Subcutaneous abdominal adipose tissue (tissue), 5 donors: ENCODE data around the gene ABCG1.
"Not testable (repeated sequence)": the region's sequence is repeated elsewhere in the genome, so short reads cannot be mapped to it uniquely, and the experiment has no call there.

Source experiments
- H3K27ac ChIP-seq: one replicate; pipeline ENCODE4 v1.7.0; 2013; ENCODE audit warnings: low read depth, mild to moderate bottlenecking, inconsistent platforms, low read length, moderate library complexity
- H3K27me3 ChIP-seq, 5 donors: one replicate each; pipeline ENCODE4 v1.7.0; 2013; ENCODE audit warnings: low read length in 5 of 5, inconsistent platforms in 1 of 5; ENCODE audit not compliant: control insufficient read depth in 5 of 5, insufficient read depth in 4 of 5
- H3K36me3 ChIP-seq, 5 donors: one replicate each; pipeline ENCODE4 v1.7.0; 2013; ENCODE audit warnings: low read length in 5 of 5; ENCODE audit not compliant: control insufficient read depth in 5 of 5, insufficient read depth in 5 of 5
- H3K4me1 ChIP-seq, 5 donors: one replicate each; pipeline ENCODE4 v1.7.0; 2013; ENCODE audit warnings: low read length in 5 of 5, mild to moderate bottlenecking in 3 of 5, moderate library complexity in 1 of 5; ENCODE audit not compliant: control insufficient read depth in 5 of 5, insufficient read depth in 5 of 5
- H3K4me3 ChIP-seq, 5 donors: one replicate each; pipeline ENCODE4 v1.7.0; 2013; ENCODE audit warnings: low read length in 5 of 5, low read depth in 1 of 5
- H3K9ac ChIP-seq, 5 donors: one replicate each; pipeline ENCODE4 v1.7.0; 2013; ENCODE audit warnings: low read length in 5 of 5, mild to moderate bottlenecking in 4 of 5, moderate library complexity in 3 of 5
- H3K9me3 ChIP-seq, 5 donors: one replicate each; pipeline ENCODE4 v1.7.0; 2013; ENCODE audit warnings: low read length in 5 of 5; ENCODE audit not compliant: control insufficient read depth in 5 of 5
- donor health status: healthy.
- donor health status: healthy.
- donor health status: healthy.
- donor health status: healthy.
- donor health status: healthy.

Gene ABCG1

GRCh38 chr21:42218836-42219605, at the start of gene ABCG1:
ABCG1 (plus strand) TSS chr21:42219140; CDS start chr21:42219263, 123 bp downstream.
- Histone ChIP-seq H3K36me3 (peaks cover 0 to 2% (median 0%) of the 10 kb centered on the region in 5 donors), H3K4me3 (peak within 1 kb of the TSS; percentile 66 to 86 (median 76)), H3K9me3 (no peaks in the 10 kb centered on the region), H3K4me1 (peaks cover 1 to 37% (median 24%) of the 10 kb centered on the region in 5 donors), H3K27ac (peak within 1 kb of the TSS; percentile 83), H3K27me3 (peaks cover 0 to 12% (median 4%) of the 10 kb centered on the region in 5 donors), H3K9ac (peak within 1 kb of the TSS; percentile 2 to 63 (median 49))

DNA sequence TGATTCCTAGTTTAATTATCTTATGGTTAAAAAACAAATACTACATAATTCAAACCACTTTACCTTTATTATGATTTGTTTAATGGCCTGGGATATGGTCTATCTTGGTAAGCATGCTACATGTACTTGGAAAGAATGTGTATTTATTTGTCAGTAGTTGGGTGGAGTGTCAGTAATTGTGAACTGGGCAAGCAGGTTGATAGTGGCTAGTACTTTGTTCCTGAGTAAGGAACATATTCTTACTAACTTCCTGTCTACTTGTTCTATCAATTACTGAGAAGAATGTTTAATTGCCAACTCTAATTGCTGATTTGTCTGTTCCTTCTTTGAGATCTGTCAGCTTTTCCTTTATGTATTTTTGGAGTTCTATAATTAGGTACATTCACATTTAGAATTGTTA, 49.2 kb upstream of the ABCG1 start:
- no peaks in the 10 kb centered on the region for H3K27me3 ChIP-seq
- no peak overlapping the region for H3K27ac ChIP-seq
- H3K9ac ChIP-seq: no peak overlapping the region
- no peaks in the 10 kb centered on the region for H3K36me3 ChIP-seq
- no peaks in the 10 kb centered on the region for H3K9me3 ChIP-seq
- no peak overlapping the region for H3K4me3 ChIP-seq
- H3K4me1 ChIP-seq: peaks cover 0 to 13% (median 1%) of the 10 kb centered on the region in 5 donors

DNA sequence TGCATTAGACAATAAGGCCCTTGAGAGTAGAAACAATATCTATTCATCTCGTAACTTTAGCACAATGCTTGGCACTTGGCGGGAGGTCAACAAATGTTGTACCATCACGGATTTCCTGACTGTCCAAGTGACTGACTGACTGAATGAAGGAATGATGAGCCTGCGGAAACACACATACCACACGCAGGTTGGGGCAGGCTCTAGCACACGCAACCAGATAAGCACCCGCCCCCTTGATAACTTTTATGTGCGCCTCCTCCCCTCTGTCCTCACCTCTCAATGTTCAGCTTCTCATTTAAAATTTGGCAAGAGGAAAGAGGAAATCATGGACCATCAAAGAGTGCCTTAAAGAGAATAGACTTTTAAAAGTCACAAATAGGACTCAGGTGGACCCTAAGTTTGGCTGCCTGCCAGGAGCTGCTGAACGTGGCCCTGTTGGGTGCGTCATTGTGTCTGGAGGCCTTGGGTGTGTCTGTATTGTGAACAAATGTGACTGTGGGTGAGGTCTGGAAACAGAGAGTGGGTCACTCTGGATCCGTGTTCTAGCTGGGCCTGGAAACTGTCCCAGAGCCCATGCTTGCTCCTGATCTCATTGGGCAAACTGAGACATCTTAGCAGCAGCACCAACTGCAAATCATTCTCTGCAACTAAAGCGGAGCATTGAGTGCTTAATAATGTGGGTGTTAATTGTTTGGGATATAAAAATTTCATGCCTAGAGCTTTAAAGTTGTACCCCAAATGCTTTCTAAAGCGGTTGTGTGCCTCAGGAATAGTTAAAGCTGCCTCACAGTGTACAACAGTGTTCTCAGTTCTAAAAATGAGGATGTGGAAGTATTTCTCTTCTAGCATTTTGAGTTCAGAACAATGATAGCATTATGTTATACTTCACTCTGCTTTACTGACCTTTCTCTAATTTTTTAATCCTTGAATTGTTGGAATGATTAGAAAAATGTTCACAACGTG, 47.6 kb upstream of the ABCG1 start:
- H3K9me3 ChIP-seq: no peaks in the 10 kb centered on the region
- no peaks in the 10 kb centered on the region for H3K27me3 ChIP-seq
- peaks cover 0 to 12% (median 2%) of the 10 kb centered on the region in 5 donors for H3K4me1 ChIP-seq
- peak overlapping the region; percentile 57 for H3K27ac ChIP-seq
- H3K36me3 ChIP-seq: no peaks in the 10 kb centered on the region
- no peak overlapping the region for H3K4me3 ChIP-seq
- H3K9ac ChIP-seq: no peak overlapping the region

- Histone ChIP-seq H3K36me3 (no peaks in the 10 kb centered on the region), H3K4me3 (no peak overlapping the region), H3K9me3 (no peaks in the 10 kb centered on the region), H3K4me1 (peaks cover 0 to 12% (median 2%) of the 10 kb centered on the region in 5 donors), H3K9ac (no peak overlapping the region), H3K27me3 (no peaks in the 10 kb centered on the region), H3K27ac (no peak overlapping the region)
Measured at GRCh38 chr21:42172596-42173483, 46.1 kb upstream of the ABCG1 start.

- no peaks in the 10 kb centered on the region for H3K36me3 ChIP-seq
- H3K4me1 ChIP-seq: peaks cover 0 to 12% (median 2%) of the 10 kb centered on the region in 5 donors
- H3K27ac ChIP-seq: no peak overlapping the region
- no peaks in the 10 kb centered on the region for H3K9me3 ChIP-seq
- H3K27me3 ChIP-seq: no peaks in the 10 kb centered on the region
- H3K9ac ChIP-seq: no peak overlapping the region
- H3K4me3 ChIP-seq: no peak overlapping the region
Measured at GRCh38 chr21:42174173-42174572, 44.8 kb upstream of the ABCG1 start.

DNA sequence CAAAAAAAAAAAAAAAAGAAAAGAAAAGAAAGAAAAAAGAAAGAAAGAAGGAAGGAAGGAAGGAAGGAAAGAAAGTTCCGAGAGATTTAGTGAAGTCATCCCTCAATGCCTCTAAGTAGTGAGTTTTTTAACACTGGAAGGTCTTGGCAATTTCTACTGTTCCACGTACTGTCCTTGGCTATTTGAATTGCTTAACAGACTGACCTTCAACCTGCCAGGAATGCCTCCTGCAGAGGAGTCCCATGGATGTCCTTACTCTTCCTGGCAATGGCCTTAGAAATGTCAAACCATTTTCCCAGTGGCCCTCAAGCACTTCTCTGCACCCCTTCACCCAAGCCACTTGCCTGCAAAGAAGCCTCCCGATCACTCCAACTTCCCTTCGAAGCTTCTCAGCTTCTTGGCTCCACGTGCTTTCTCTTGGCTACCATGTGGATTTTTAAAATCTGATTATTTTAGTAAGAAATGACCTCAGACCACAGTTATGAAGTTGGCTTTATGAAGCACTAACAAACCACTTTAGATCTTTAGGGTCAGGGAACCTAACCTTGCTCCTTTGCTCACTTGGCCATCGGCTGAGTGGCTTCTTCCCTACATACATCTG, 43.7 kb upstream of the ABCG1 start:
- Histone ChIP-seq H3K9me3 (no peaks in the 10 kb centered on the region), H3K4me1 (peaks cover 0 to 12% (median 2%) of the 10 kb centered on the region in 5 donors), H3K4me3 (no peak overlapping the region), H3K27ac (no peak overlapping the region), H3K27me3 (no peaks in the 10 kb centered on the region), H3K36me3 (no peaks in the 10 kb centered on the region), H3K9ac (no peak overlapping the region)

DNA sequence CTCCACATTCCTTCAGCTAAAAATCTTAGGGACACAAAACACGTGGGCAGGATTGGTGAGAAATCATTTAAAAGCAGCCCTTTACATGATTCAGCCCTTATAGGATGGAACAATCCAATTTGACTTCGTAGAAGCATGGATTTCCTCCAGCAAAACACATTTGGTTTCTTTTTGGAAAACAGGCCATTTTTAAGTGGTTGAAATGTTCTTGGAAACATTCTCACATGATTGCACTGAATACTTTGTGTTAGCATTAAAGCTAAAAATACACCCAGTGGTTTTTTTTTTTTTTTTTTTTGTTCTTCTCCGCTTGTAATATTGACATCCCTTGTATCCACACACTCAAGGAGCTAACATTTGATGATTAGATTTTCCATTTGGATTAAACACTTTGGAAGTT, 42.1 kb upstream of the ABCG1 start:
- Histone ChIP-seq H3K36me3 (no peaks in the 10 kb centered on the region), H3K9me3 (no peaks in the 10 kb centered on the region), H3K27ac (no peak overlapping the region), H3K4me1 (peaks cover 0 to 2% (median 0%) of the 10 kb centered on the region in 5 donors), H3K4me3 (no peak overlapping the region), H3K27me3 (no peaks in the 10 kb centered on the region), H3K9ac (no peak overlapping the region)

- Histone ChIP-seq H3K36me3 (no peaks in the 10 kb centered on the region), H3K9ac (no peak overlapping the region), H3K27ac (no peak overlapping the region), H3K4me1 (peaks cover 0 to 2% (median 0%) of the 10 kb centered on the region in 5 donors), H3K9me3 (peaks cover 0 to 3% (median 0%) of the 10 kb centered on the region in 5 donors), H3K4me3 (no peak overlapping the region), H3K27me3 (no peaks in the 10 kb centered on the region)
Measured at GRCh38 chr21:42179316-42179715, 39.6 kb upstream of the ABCG1 start.

DNA sequence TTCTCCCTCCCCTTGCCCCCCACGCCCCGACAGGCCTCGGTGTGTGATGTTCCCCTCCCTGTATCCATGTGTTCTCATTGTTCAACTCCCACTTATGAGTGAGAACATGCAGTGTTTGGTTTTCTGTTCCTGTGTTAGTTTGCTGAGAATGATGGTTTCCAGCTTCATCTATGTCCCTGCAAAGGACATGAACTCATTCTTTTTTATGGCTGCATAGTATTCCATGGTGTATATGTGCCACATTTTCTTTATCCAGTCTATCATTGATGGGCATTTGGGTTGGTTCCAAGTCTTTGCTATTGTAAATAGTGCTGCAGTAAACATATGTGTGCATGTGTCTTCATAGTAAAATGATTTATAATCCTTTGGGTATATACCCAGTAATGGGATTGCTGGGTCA, 38.9 kb upstream of the ABCG1 start:
- H3K9me3 ChIP-seq, H3K4me3 ChIP-seq, H3K9ac ChIP-seq, H3K36me3 ChIP-seq, H3K27me3 ChIP-seq, H3K27ac ChIP-seq, H3K4me1 ChIP-seq: not testable (repeated sequence)
